HUES64 (cell line): ENCODE data around the gene TMEM156.
"Not testable (repeated sequence)": the region's sequence is repeated elsewhere in the genome, so short reads cannot be mapped to it uniquely, and the experiment has no call there.

ENCODE experiments used
- H3K27ac ChIP-seq: 2 replicates; pipeline ENCODE4 v1.7.0; 2013; ENCODE audit warnings: low read depth, low read length, inconsistent platforms
- H3K27me3 ChIP-seq: 2 replicates; pipeline ENCODE4 v1.6.1; 2013; ENCODE audit warnings: mild to moderate bottlenecking, low read length; ENCODE audit not compliant: insufficient read depth
- H3K36me3 ChIP-seq: 2 replicates; pipeline ENCODE4 v1.6.1; 2013; ENCODE audit warnings: mild to moderate bottlenecking, low read length; ENCODE audit not compliant: insufficient read depth
- H3K4me1 ChIP-seq: 2 replicates; pipeline ENCODE4 v1.6.1; 2013; ENCODE audit warnings: mild to moderate bottlenecking, low read length, moderate library complexity; ENCODE audit not compliant: insufficient read depth
- H3K4me3 ChIP-seq: 2 replicates; pipeline ENCODE4 v1.5.1; 2013; ENCODE audit warnings: mild to moderate bottlenecking, low read length, moderate library complexity
- H3K9ac ChIP-seq: 2 replicates; pipeline ENCODE4 v1.6.1; 2013; ENCODE audit warnings: mild to moderate bottlenecking, low read depth, low read length
- H3K9me3 ChIP-seq: 2 replicates; pipeline ENCODE4 v1.6.1; 2013; ENCODE audit warnings: low read depth, low read length; ENCODE audit not compliant: insufficient read depth
- WGBS: fragments of 150-250, 120-280 bp; methylation state at CpG from one replicate; pipeline ENCODE4 v1.1.7; 2013; ENCODE audit warnings: missing lambda C conversion rate; 5-methylcytosine and 5-hydroxymethylcytosine counted together

TMEM156 gene

DNA sequence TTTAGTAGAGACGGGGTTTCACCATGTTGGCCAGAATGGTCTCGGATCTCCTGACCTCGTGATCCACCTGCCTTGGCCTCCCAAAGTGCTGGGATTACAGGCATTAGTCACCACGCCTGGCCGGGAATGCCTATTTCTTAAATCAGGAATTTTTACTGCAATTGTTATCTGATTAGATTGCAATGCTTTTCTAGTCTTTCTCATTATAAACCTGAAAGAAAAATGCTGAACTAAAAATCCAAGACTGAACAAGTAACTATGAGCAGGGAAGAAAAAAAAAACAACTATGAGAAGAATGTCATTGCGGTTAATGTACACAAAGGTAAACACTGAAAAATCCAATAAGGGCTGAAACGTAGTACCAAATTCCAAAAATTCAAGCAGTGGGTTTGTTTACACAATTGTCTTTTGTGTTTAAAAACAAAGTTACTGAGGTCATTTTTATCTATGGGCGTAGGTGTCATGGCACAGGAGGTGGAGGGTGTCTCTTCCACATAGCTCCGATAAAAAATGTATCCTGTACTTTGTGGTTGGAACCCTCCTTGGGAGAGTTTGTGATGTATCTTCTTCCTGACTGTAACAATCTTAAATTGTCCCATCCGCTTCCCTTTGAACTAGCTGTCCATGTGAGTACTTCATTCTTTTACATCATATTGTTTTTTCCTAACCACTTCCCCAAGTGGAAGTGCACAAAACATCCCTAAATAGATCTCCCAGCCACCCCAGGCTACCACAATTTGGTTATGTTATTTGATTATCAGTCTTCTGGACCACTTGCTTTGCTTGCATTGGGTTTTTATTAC, 11.1 kb upstream of the TMEM156 start:
- peak overlapping the region; percentile 80 for H3K4me3 ChIP-seq
- 87% methylated on average over 10 of the region's 10 CpGs for WGBS
- 0 out of 2 replicates have a peak overlapping the region, but pooled peaks have one; percentile 65 for H3K9ac ChIP-seq
- H3K4me1 ChIP-seq = peaks cover 18% of the 10 kb centered on the region
- H3K9me3 ChIP-seq = no peaks in the 10 kb centered on the region
- no peak overlapping the region for H3K27ac ChIP-seq
- no peaks in the 10 kb centered on the region for H3K27me3 ChIP-seq
- H3K36me3 ChIP-seq = no peaks in the 10 kb centered on the region

- Histone ChIP-seq H3K4me3 (no peak overlapping the region), H3K4me1 (peaks cover 27% of the 10 kb centered on the region), H3K9me3 (no peaks in the 10 kb centered on the region), H3K27ac (no peak overlapping the region), H3K9ac (no peak overlapping the region), H3K27me3 (no peaks in the 10 kb centered on the region), H3K36me3 (no peaks in the 10 kb centered on the region)
- WGBS = 89% methylated on average over 1 of the region's 1 CpG
Measured at GRCh38 chr4:39042366-39042765, 10.2 kb upstream of the TMEM156 start.

DNA sequence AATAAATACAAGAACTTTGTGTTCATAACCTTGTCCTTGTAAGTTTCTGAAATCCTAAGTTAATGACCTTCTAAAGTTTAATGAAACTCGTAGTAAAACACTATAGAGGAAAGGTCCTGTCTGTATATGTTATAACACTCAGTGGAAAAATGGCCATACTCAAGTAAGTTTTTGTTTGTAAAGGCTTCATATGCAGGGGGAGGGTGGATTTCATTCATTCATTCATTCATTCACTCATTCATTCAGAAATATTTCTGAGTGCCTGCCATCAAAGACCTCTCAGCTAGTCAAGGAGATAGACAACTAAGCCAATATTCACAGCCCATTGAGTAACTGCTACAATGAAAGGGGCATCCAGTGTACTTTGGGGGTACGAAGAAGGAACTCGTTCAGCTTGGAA, 6.9 kb upstream of the TMEM156 start:
- no peak overlapping the region for H3K27ac ChIP-seq
- 94% methylated on average over 3 of the region's 3 CpGs for WGBS
- H3K9me3 ChIP-seq = no peaks in the 10 kb centered on the region
- no peak overlapping the region for H3K9ac ChIP-seq
- no peaks in the 10 kb centered on the region for H3K36me3 ChIP-seq
- H3K4me1 ChIP-seq = peaks cover 27% of the 10 kb centered on the region
- H3K27me3 ChIP-seq = no peaks in the 10 kb centered on the region
- H3K4me3 ChIP-seq = no peak overlapping the region

DNA sequence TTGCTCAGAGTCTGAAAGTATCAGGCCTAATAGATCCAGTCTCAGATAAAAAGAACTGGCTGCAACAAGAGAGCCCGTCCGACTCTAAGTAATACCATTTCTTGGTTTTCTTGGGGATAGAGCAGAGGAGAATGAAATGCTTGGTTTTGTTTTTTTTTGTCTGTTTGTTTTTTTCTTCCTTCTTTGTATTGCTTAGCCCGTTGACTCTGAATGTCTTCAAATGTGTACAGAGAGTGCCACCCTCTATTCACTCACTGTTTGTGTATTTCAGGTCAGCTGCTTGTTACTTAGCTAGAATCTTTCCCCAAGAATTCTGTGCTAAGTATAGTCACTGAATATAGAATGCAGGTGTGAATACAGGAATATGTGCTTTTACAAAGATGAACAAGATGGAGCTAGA, 5.7 kb upstream of the TMEM156 start:
- Histone ChIP-seq H3K4me1 (peaks cover 15% of the 10 kb centered on the region), H3K27ac (no peak overlapping the region), H3K4me3 (no peak overlapping the region), H3K36me3 (no peaks in the 10 kb centered on the region), H3K9me3 (no peaks in the 10 kb centered on the region), H3K27me3 (no peaks in the 10 kb centered on the region), H3K9ac (no peak overlapping the region)
- WGBS = 86% methylated on average over 3 of the region's 3 CpGs

DNA sequence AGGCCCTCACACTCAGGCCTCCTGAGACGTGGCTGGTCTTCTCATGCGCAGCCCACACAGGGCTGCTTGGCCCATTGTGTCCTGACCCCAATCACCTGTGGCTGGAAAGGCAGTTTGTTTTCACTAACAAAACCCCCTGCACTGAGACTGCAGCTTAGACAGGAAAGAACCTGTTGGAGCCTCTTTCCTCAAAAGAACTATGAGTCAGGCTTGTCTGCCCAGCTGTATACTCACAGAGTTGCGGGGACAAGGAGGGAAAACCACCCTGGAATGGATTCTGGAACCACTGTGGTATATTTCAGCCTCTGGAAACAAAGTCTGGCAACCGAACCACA, 5.2 kb upstream of the TMEM156 start:
- Histone ChIP-seq H3K9me3 (no peaks in the 10 kb centered on the region), H3K9ac (no peak overlapping the region), H3K27ac (0 out of 2 replicates have a peak overlapping the region, but pooled peaks have one; percentile 31), H3K27me3 (no peaks in the 10 kb centered on the region), H3K36me3 (no peaks in the 10 kb centered on the region), H3K4me3 (no peak overlapping the region), H3K4me1 (peaks cover 11% of the 10 kb centered on the region)
- 77% methylated on average over 3 of the region's 4 CpGs for WGBS

GRCh38 chr4:39036172-39036571, 4.0 kb upstream of the TMEM156 start:
- Histone ChIP-seq H3K27ac (no peak overlapping the region), H3K27me3 (no peaks in the 10 kb centered on the region), H3K4me1 (peaks cover 10% of the 10 kb centered on the region), H3K4me3 (no peak overlapping the region), H3K9me3 (no peaks in the 10 kb centered on the region), H3K36me3 (no peaks in the 10 kb centered on the region), H3K9ac (no peak overlapping the region)
- 94% methylated on average over 7 of the region's 7 CpGs for WGBS

DNA sequence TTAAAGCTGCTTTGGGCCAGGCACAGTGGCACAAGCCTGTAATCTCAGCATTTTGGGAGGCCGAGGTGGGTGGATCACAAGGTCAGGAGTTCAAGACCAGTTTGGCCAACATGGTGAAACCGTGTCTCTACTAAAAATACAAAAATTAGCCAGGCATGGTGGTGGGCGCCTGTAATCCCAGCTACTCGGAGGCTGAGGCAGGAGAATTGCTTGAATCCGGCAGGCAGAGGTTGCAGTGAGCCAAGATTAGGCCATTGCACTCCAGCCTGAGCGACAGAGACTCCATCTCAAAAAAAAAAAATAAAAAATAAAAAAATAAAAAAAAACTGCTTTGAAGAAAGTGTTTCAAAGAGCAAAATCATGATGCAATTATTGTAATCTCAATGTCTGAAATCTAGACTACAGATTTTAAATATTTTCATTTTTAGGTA, 604 bp downstream of the TMEM156 start:
- H3K27ac ChIP-seq, H3K27me3 ChIP-seq, H3K36me3 ChIP-seq, H3K4me1 ChIP-seq, H3K9ac ChIP-seq, H3K4me3 ChIP-seq, H3K9me3 ChIP-seq: not testable (repeated sequence)
- WGBS = 96% methylated on average over 5 of the region's 6 CpGs

DNA sequence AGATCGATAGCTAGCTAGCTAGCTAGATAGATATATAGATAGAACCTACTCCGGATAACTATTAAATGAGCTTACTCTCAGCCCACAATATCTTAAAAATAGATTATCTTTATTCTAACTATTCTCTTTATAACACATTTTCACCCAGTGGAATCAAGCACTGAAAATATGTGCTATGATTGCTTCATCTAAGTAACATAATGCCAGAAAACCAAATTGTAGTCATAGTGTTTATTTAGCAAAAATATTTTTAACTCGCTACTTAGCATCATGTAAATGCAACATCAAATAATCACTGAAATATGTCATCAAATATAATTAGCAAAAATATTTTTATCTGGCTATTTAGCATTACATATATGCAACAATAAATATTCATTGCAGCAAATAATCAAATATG, 1.5 kb downstream of the TMEM156 start:
- Histone ChIP-seq H3K27me3 (no peaks in the 10 kb centered on the region), H3K36me3 (no peaks in the 10 kb centered on the region), H3K4me1 (no peaks in the 10 kb centered on the region), H3K4me3 (no peak overlapping the region), H3K27ac (no peak overlapping the region), H3K9me3 (no peaks in the 10 kb centered on the region), H3K9ac (no peak overlapping the region)
- no CpG with 5 or more reads among the region's 3 CpGs for WGBS

- Histone ChIP-seq H3K36me3 (no peaks in the 10 kb centered on the region), H3K9me3 (no peaks in the 10 kb centered on the region), H3K4me1 (no peaks in the 10 kb centered on the region), H3K27ac (no peak overlapping the region), H3K4me3 (no peak overlapping the region), H3K9ac (no peak overlapping the region), H3K27me3 (no peaks in the 10 kb centered on the region)
Measured at GRCh38 chr4:39029752-39030694, 2.2 kb downstream of the TMEM156 start.

DNA sequence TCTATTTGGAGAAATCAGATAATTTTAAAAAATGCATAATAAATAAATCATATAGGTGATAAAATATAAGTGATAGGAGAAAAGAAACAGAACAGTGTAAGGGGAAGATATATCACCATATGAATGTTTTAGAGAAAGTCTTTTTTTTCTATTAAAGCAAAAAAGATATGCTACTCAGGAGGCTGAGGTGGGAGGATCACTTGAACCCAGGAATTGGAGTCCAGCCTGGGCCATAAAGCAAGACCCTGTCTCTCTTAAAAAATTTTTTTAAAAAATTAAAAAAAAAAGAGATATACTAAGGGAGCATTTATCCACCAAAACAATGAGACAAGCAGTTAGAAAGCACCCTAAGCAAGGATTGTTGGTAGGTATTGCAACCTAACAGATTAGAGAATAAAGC, 6.1 kb downstream of the TMEM156 start:
- H3K9me3 ChIP-seq = no peaks in the 10 kb centered on the region
- H3K27ac ChIP-seq = no peak overlapping the region
- H3K9ac ChIP-seq = no peak overlapping the region
- H3K27me3 ChIP-seq = no peaks in the 10 kb centered on the region
- no peaks in the 10 kb centered on the region for H3K36me3 ChIP-seq
- no peak overlapping the region for H3K4me3 ChIP-seq
- H3K4me1 ChIP-seq = no peaks in the 10 kb centered on the region

DNA sequence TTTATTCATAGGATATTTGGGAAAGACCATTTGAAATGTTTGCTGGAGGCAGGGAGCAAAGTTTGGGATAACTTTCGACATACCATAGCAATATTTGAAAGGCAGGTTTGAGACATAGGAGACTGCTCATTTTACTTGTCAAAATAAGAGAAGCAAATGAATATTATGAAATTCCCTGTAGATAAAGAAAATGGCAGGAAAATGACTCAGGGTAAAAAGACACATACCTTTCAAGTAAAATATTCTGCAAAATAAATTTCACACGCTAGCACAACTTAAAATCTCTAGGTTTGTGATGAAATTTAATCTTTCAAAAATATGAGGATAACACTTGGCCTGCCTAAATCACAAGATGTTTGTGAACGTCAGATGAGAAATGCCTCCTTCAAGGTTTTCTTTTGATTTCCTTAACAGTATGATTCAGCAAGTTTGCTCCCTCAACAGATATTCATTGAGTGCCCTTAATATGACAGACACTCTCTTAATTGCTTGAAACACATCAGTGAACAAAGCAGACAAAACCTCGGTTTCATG, 6.6 kb downstream of the TMEM156 start:
- H3K27me3 ChIP-seq = no peaks in the 10 kb centered on the region
- H3K9ac ChIP-seq = no peak overlapping the region
- no peaks in the 10 kb centered on the region for H3K9me3 ChIP-seq
- H3K27ac ChIP-seq = no peak overlapping the region
- H3K36me3 ChIP-seq = no peaks in the 10 kb centered on the region
- WGBS = 95% methylated on average over 2 of the region's 4 CpGs
- H3K4me1 ChIP-seq = no peaks in the 10 kb centered on the region
- no peak overlapping the region for H3K4me3 ChIP-seq
